HepG2 (cell line): ENCODE data around the gene TUT4. TPM values are rescaled to one million over a fixed set of nuclear protein-coding genes. Genes with fewer than 3 reads are reported as not detected.

ENCODE experiments used
- CBX1 ChIP-seq: IDR thresholded peaks from one replicate; pipeline ENCODE4 v1.6.1; 2016; ENCODE audit warnings: antibody characterized with exemption, low read depth
- DNMT1 ChIP-seq: sonication (generic); formaldehyde crosslinking; IDR thresholded peaks from 2 replicates; pipeline ENCODE4 v1.5.1; 2020; ENCODE audit warnings: mild to moderate bottlenecking, missing genetic modification reagents
- JARID2 ChIP-seq: sonication (generic); formaldehyde crosslinking; IDR thresholded peaks from 2 replicates; pipeline ENCODE4 v1.8.1; 2023; ENCODE audit warnings: missing genetic modification reagents, inconsistent platforms; ENCODE audit not compliant: insufficient replicate concordance
- NFE2L1 ChIP-seq: sonication (generic); formaldehyde crosslinking; IDR thresholded peaks from 2 replicates; pipeline ENCODE4 v1.4.0; 2020; ENCODE audit warnings: missing genetic modification reagents, mild to moderate bottlenecking, borderline replicate concordance
- NR3C1 ChIP-seq: sonication (generic); formaldehyde crosslinking; IDR thresholded peaks from 2 replicates; pipeline ENCODE4 v1.4.0; 2020; ENCODE audit warnings: missing genetic modification reagents
- NRL ChIP-seq: sonication (generic); formaldehyde crosslinking; IDR thresholded peaks from 2 replicates; pipeline ENCODE4 v1.5.0; 2020; ENCODE audit warnings: missing genetic modification reagents, mild to moderate bottlenecking, moderate library complexity, borderline replicate concordance
- PREB ChIP-seq: sonication (generic); formaldehyde crosslinking; IDR thresholded peaks from 2 replicates; pipeline ENCODE4 v1.4.0; 2020; ENCODE audit warnings: missing genetic modification reagents
- RARA ChIP-seq: IDR thresholded peaks from 2 replicates; pipeline ENCODE4 v1.6.1; 2016; ENCODE audit warnings: missing genetic modification reagents, missing compliant biosample characterization
- TCF12 ChIP-seq, 2 experiments: fragments of 450-650 bp in 1 of 2; sonication (generic) in 1 of 2; formaldehyde crosslinking in 1 of 2; IDR thresholded peaks; 2 replicates each; pipeline versions ENCODE4 v1.6.1 to v1.8.0; 2017 to 2022; ENCODE audit warnings: antibody characterized with exemption in 1 of 2, mild to moderate bottlenecking in 1 of 2, missing genetic modification reagents in 1 of 2, moderate library complexity in 1 of 2
- U2AF2 ChIP-seq: fragments of 200-400 bp; formaldehyde crosslinking; IDR thresholded peaks from 2 replicates; pipeline ENCODE4 v1.6.1; 2017; ENCODE audit warnings: low read depth, mild to moderate bottlenecking, low read length
- ZNF20 ChIP-seq: sonication (generic); formaldehyde crosslinking; IDR thresholded peaks from 2 replicates; pipeline ENCODE4 v1.4.0; 2020; ENCODE audit warnings: mild to moderate bottlenecking, moderate library complexity, missing genetic modification reagents
- ZNF407 ChIP-seq: sonication (generic); formaldehyde crosslinking; IDR thresholded peaks from one replicate; pipeline ENCODE4 v1.5.1; 2020; ENCODE audit warnings: mild to moderate bottlenecking, missing genetic modification reagents; ENCODE audit errors: not compliant biosample characterization
- ZNF468 ChIP-seq: sonication (generic); formaldehyde crosslinking; IDR thresholded peaks from 2 replicates; pipeline ENCODE4 v1.8.0; 2022; ENCODE audit warnings: mild to moderate bottlenecking, moderate library complexity, missing genetic modification reagents
- polyA plus RNA-seq, 8 experiments: library from polyadenylated mRNA; depleted of rRNA in 3 of 8; stranded (reverse) in 7 of 8; unstranded in 1 of 8; fragments of >200 nt; fragmentation: Illumina TruSeq in 4 of 8; extraction: Trizol in 4 of 8; gene quantifications; 2 replicates each; pipeline versions ENCODE4 v1.2.1 to v1.2.3, GENCODE V29; 2011 to 2016; ENCODE audit warnings: low read depth in 4 of 8, missing spikeins in 1 of 8, mixed read lengths in 1 of 8; ENCODE audit not compliant: insufficient read depth in 1 of 8
- total RNA-seq, 5 experiments: library from RNA; depleted of rRNA; stranded (reverse); fragments of >200 nt; fragmentation: Illumina TruSeq; extraction: Trizol; gene quantifications; 2 replicates each; pipeline ENCODE4 v1.2.3, GENCODE V29; 2016; ENCODE audit warnings: low read depth in 1 of 5
- TF ChIP-seq, protein P1 (sequence below): sonication (generic); formaldehyde crosslinking; IDR thresholded peaks from 2 replicates; pipeline ENCODE4 v1.5.0; 2020; ENCODE audit warnings: mild to moderate bottlenecking, missing genetic modification reagents, borderline replicate concordance

TUT4 gene
- total and polyA plus RNA-seq, 2 of the 13 experiments (the other 11 are each of a cell fraction or from before 2014, with no cell fraction given): 44.7 to 53.5 TPM

GRCh38 chr1:52550447-52550846, 2.4 kb downstream of the TUT4 start (continued):
- TF ChIP-seq ZNF407 (CRISPR knock-in tag) (no peak), ZNF20 (CRISPR knock-in tag) (no peak), TCF12 (IDR thresholded peaks at IDR 0.05) (no peak), TCF12 (CRISPR knock-in tag; IDR thresholded peaks at IDR 0.05) (no peak), DNMT1 (CRISPR knock-in tag) (no peak), PREB (no peak), ZNF468 (CRISPR knock-in tag) (no peak), JARID2 (CRISPR knock-in tag) (no peak), RARA (CRISPR knock-in tag) (peak; percentile 70), NFE2L1 (CRISPR knock-in tag) (no peak), NR3C1 (CRISPR knock-in tag) (no peak), NRL (no peak), U2AF2 (no peak), CBX1 (no peak)
- TF ChIP-seq, protein P1, sequence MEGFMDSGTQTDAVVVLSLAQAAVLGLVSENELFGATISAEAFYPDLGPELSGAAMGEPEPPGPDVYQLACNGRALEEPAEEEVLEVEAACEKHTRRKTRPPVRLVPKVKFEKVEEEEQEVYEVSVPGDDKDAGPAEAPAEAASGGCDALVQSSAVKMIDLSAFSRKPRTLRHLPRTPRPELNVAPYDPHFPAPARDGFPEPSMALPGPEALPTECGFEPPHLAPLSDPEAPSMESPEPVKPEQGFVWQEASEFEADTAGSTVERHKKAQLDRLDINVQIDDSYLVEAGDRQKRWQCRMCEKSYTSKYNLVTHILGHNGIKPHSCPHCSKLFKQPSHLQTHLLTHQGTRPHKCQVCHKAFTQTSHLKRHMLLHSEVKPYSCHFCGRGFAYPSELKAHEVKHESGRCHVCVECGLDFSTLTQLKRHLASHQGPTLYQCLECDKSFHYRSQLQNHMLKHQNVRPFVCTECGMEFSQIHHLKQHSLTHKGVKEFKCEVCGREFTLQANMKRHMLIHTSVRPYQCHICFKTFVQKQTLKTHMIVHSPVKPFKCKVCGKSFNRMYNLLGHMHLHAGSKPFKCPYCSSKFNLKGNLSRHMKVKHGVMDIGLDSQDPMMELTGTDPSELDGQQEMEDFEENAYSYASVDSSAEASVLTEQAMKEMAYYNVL (CRISPR knock-in tag): no peak
